H1 (cell line): ENCODE data around the gene COL25A1.

Source experiments
- POLR2A ChIP-seq, 2 experiments: IDR thresholded peaks; 1 replicate in 1 of 2; 2 replicates in 1 of 2; pipeline ENCODE4 v1.6.1; 2011; ENCODE audit warnings: low read depth in 2 of 2, low read length in 2 of 2, mild to moderate bottlenecking in 2 of 2; ENCODE audit errors: control extremely low read depth in 1 of 2
- SRF ChIP-seq: IDR thresholded peaks from 2 replicates; pipeline ENCODE4 v1.6.1; 2011; ENCODE audit warnings: mild to moderate bottlenecking, low read depth, low read length, moderate library complexity
- TF ChIP-seq, protein P1 (sequence below), 3 experiments: IDR thresholded peaks; 1 replicate in 2 of 3; 2 replicates in 1 of 3; pipeline versions ENCODE4 v1.5.1 to v1.6.1; 2011; ENCODE audit warnings: low read length in 3 of 3, mild to moderate bottlenecking in 3 of 3, inconsistent platforms in 2 of 3, low read depth in 1 of 3, moderate library complexity in 1 of 3; ENCODE audit not compliant: insufficient read depth in 1 of 3; ENCODE audit errors: control extremely low read depth in 1 of 3
- TF ChIP-seq, protein P2 (sequence below): IDR thresholded peaks from 2 replicates; pipeline ENCODE4 v1.6.1; 2012; ENCODE audit warnings: inconsistent platforms

- TF ChIP-seq, protein P1, sequence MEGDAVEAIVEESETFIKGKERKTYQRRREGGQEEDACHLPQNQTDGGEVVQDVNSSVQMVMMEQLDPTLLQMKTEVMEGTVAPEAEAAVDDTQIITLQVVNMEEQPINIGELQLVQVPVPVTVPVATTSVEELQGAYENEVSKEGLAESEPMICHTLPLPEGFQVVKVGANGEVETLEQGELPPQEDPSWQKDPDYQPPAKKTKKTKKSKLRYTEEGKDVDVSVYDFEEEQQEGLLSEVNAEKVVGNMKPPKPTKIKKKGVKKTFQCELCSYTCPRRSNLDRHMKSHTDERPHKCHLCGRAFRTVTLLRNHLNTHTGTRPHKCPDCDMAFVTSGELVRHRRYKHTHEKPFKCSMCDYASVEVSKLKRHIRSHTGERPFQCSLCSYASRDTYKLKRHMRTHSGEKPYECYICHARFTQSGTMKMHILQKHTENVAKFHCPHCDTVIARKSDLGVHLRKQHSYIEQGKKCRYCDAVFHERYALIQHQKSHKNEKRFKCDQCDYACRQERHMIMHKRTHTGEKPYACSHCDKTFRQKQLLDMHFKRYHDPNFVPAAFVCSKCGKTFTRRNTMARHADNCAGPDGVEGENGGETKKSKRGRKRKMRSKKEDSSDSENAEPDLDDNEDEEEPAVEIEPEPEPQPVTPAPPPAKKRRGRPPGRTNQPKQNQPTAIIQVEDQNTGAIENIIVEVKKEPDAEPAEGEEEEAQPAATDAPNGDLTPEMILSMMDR (IDR thresholded peaks at IDR 0.05; ENCODE audit: control extremely low read depth in 1 of 3, insufficient read depth in 1 of 3, low read depth in 1 of 3, low read length in 3 of 3): no peak
- TF ChIP-seq SRF (no peak), POLR2A (IDR thresholded peaks at IDR 0.05; ENCODE audit: control extremely low read depth in 1 of 2, low read depth in 2 of 2, low read length in 2 of 2) (no peak)
- TF ChIP-seq, protein P2, sequence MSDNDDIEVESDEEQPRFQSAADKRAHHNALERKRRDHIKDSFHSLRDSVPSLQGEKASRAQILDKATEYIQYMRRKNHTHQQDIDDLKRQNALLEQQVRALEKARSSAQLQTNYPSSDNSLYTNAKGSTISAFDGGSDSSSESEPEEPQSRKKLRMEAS: no peak
Observed at GRCh38 chr4:109319684-109320083, 17.2 kb upstream of the COL25A1 start.
